ENCODE measurements around the gene ARRDC1. TPM values are rescaled to one million over a fixed set of nuclear protein-coding genes. Genes with fewer than 3 reads are reported as not detected.
"Not testable (repeated sequence)": the region's sequence is repeated elsewhere in the genome, so short reads cannot be mapped to it uniquely, and the experiment has no call there.

Gene ARRDC1
- total RNA-seq, result 71.0 TPM
- long read RNA-seq, transcript ARRDC1-201 (8 exons, 1,586 nt), result major isoform, 77 of 182 reads
- long read RNA-seq, partial matches to known transcripts, result 56 of 182 reads
- long read RNA-seq, other reads (novel, unspliced or antisense), result 49 of 182 reads

GRCh38 chr9:137605121-137606004 is at the start of gene ARRDC1:
ARRDC1 (plus strand) TSS chr9:137605686; CDS start chr9:137605718, 32 bp downstream.
- peak within 1 kb of the TSS; percentile 92 for H3K27ac ChIP-seq
- H3K9me3 ChIP-seq, result no peaks in the 10 kb centered on the region
- intact Hi-C loops (cut with DNase I), result no loop called here
- DNase-seq (peak; percentile 98), ATAC-seq (peak; percentile 90 to 92)
- no peaks in the 10 kb centered on the region for H3K27me3 ChIP-seq (ENCODE audit: low read depth)
- no peaks in the 10 kb centered on the region for H3K36me3 ChIP-seq
- no peak for TF ChIP-seq CTCF (IDR thresholded peaks at IDR 0.05)
- H3K4me1 ChIP-seq, result peaks cover 46% of the 10 kb centered on the region
- peak within 1 kb of the TSS; percentile 75 for H3K4me3 ChIP-seq

GRCh38 chr9:137556069-137556838 is 49.2 kb upstream of the ARRDC1 start:
- Histone ChIP-seq H3K27ac (no peak overlapping the region), H3K27me3 (ENCODE audit: low read depth) (no peaks in the 10 kb centered on the region), H3K36me3 (peaks cover 64% of the 10 kb centered on the region), H3K4me3 (no peak overlapping the region), H3K9me3 (no peaks in the 10 kb centered on the region), H3K4me1 (peaks cover 7% of the 10 kb centered on the region)
- DNase-seq, result no peak
- ATAC-seq, result no peak
- intact Hi-C loops (cut with DNase I), result no loop called here
- no peak for TF ChIP-seq CTCF (IDR thresholded peaks at IDR 0.05)

GRCh38 chr9:137558127-137558526 is 47.4 kb upstream of the ARRDC1 start:
- Histone ChIP-seq H3K4me3 (no peak overlapping the region), H3K4me1 (no peaks in the 10 kb centered on the region), H3K36me3 (peaks cover 73% of the 10 kb centered on the region), H3K27ac (no peak overlapping the region), H3K27me3 (ENCODE audit: low read depth) (no peaks in the 10 kb centered on the region), H3K9me3 (no peaks in the 10 kb centered on the region)
- TF ChIP-seq CTCF (IDR thresholded peaks at IDR 0.05), result no peak
- DNase-seq, result no peak
- no peak for ATAC-seq
- intact Hi-C loops (cut with DNase I), result no loop called here

GRCh38 chr9:137564134-137564533 is 41.4 kb upstream of the ARRDC1 start:
- no peak overlapping the region for H3K4me3 ChIP-seq
- H3K9me3 ChIP-seq, result no peaks in the 10 kb centered on the region
- H3K4me1 ChIP-seq, result no peaks in the 10 kb centered on the region
- no peak for TF ChIP-seq CTCF (IDR thresholded peaks at IDR 0.05)
- peaks cover 43% of the 10 kb centered on the region for H3K36me3 ChIP-seq
- no peak for ATAC-seq
- DNase-seq, result no peak
- no peak overlapping the region for H3K27ac ChIP-seq
- no peaks in the 10 kb centered on the region for H3K27me3 ChIP-seq (ENCODE audit: low read depth)
- intact Hi-C loops (cut with DNase I), result no loop called here

GRCh38 chr9:137564817-137565411 is 40.6 kb upstream of the ARRDC1 start:
- ATAC-seq, result no peak
- H3K36me3 ChIP-seq, result peaks cover 35% of the 10 kb centered on the region

GRCh38 chr9:137568445-137568844 is 37.0 kb upstream of the ARRDC1 start:
- intact Hi-C loops (cut with DNase I), result not testable (repeated sequence)

More at GRCh38 chr9:137564817-137565411, 40.6 kb upstream of the ARRDC1 start:
- no peaks in the 10 kb centered on the region for H3K9me3 ChIP-seq
- no peak overlapping the region for H3K4me3 ChIP-seq
- no peaks in the 10 kb centered on the region for H3K27me3 ChIP-seq (ENCODE audit: low read depth)
- no peak for TF ChIP-seq CTCF (IDR thresholded peaks at IDR 0.05)
- no peak overlapping the region for H3K27ac ChIP-seq
- intact Hi-C loops (cut with DNase I), result no loop called here
- no peaks in the 10 kb centered on the region for H3K4me1 ChIP-seq
- DNase-seq, result no peak

More at GRCh38 chr9:137568445-137568844, 37.0 kb upstream of the ARRDC1 start:
- H3K27ac ChIP-seq; ATAC-seq; H3K27me3 ChIP-seq (ENCODE audit: low read depth); H3K4me1 ChIP-seq; H3K9me3 ChIP-seq; H3K4me3 ChIP-seq; DNase-seq: not testable (repeated sequence)
- peaks cover 39% of the 10 kb centered on the region for H3K36me3 ChIP-seq
